GM21367 (cell line): ENCODE results near the gene SFN.
"Not testable (repeated sequence)": the region's sequence is repeated elsewhere in the genome, so short reads cannot be mapped to it uniquely, and the experiment has no call there.

Source experiments
- ATAC-seq: cut with Tn5 transposase; IDR thresholded peaks from one replicate; pipeline ENCODE4 v1.9.1; 2021; ENCODE audit not compliant: unreplicated experiment

Gene SFN

DNA sequence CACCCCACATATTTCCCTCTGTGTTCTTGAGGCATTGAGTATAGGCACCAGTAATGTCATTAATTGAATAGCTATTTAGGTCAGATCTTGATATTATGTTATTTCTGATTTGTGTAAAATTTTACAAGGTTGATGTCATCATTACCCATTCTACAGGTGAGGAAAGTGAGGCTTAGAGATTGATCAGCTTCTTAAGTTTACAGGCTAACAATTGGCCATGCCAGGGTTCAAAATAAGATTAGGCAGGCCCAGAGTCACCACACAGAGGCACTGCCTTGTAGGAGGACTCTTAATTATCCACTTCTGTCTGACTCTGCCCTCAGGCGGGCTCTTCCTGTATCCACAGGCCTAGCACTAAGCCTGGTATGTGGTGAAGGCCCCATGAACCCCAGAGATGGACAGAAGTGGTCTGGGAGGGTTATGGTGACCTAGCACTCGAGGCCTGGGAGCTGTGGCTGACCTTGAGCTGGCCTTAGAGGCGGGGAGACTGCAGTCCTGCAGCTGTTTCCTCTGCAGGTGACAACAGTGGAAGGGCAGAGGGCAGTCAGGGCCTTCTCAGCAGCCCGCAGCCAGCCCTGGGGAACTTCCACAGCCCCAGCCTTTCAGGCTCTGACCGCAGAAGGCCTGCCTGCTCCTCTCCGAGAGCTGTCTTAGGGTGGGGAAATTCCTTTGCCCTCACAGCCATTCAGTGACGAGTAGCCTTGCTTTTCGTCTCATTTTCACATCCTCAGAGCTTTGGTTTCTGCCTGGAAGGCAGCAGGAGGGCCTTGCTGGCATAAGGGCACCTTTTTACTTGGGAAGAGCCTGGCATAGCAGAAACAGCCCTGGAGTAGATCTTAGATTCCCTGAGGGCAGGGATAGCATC lies 24.2 kb upstream of the SFN start:
- peak; percentile 76 for ATAC-seq

DNA sequence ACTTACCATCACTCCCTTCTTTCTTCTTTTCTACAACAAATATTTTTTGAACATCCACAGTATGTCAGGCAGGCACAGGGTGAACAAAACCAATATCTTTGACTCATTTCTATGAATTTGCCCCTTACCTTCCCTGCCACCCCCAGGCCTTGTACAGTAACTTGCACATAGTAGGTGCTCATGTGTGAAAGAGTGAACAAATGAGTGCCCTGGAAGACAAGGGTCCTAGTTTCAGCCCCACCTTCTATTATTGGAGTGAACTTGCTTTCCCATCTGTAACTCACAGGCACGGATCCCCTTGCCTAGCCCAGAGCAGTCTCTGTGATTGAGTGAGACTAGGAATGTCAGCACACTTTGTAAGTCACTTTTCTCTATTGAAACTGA lies 23.6 kb upstream of the SFN start:
- no peak for ATAC-seq

GRCh38 chr1:26839779-26840178 lies 23.2 kb upstream of the SFN start:
- no peak for ATAC-seq

DNA sequence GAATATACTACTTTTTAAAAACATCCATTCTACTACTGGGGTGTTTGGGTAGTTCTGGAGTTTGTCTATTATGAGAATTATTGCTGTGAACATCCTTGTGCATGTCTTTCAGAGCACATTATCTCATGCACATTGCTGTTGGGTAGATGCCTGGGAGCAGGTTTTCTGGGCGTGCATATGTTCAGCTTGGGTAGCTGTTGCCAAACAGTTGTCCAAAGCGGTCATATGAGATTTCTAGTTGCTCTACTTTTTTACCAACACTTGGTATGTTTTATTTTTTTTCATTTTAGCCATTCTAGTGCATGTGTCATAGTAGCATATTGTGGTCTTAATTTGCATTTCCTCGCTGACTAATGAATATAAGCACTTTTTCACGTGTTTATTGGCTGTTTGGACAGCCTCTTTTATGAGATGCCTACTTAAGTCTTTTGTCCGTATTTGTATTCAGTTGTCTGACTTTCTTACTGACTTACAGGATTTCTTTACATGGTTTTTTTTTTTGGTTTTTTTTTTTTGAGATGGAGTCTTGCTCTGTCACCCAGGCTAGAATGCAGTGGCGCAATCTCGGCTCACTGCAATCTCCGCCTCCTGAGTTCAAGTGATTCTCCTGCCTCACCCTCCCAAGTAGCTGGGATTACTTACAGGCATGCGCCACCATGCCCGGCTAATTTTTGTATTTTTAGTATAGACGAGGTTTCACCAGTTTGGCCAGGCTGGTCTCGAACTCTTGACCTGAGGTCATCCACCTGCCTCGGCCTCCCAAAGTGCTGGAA lies 18.3 kb upstream of the SFN start:
- no peak for ATAC-seq

DNA sequence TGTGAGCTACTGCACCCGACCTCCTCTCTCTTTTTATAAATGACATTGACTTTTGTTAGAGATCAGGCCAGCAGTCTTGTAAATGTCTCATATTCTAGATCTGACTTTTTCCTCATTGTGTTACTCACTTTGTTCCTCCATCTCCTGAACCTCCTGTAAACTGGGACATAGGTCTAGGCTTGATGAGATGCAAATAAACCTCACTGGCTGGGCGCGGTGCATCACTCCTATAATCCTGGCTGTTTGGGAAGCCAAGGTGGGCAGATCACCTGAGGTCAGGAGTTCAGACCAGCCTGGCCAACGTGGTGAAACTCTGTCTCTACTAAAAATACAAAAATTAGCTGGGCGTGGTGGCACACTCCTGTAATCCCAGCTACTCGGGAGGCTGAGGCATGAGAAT lies 15.1 kb upstream of the SFN start:
- not testable (repeated sequence) for ATAC-seq

- no peak for ATAC-seq
Measured at GRCh38 chr1:26848499-26848898, 14.4 kb upstream of the SFN start.

DNA sequence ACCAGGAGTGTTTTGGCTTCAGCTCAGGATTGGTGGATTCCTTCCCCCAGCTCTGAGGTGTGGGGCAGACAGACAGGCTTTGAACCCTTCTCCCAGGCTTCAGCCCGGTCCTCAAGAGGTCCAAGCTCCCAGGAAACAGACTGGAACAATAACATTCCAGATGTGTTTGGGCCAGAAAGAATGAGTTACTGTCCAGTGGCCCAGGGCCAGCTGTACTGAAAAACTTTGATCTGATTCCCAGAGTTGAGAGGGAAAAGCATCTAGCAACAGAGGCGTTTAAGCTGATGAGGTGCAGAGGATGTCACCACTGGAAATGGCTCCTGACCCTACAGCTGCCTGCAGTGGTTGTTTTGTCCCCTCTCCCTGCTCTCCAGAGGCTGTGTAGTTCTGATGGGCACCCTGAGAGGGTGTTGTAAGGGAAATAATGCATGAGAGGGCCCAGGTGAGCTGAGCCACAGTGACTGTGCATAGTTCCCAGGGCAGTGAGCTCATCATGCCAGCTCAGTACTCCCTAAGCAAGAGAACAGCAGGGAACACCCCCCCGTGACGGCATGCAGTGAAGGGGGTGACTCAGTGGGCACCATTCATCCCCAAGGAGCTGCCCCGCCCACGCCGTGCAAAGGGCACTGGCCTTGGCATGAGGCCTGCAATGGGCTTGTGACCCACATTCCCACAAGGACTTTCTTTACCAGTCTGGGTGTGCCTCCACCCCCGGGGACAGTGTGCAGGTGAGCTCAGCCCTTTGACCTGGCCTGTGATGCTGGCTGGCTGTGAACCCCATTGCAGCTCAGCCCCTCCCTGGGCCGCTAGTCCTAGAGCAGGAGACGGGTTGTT lies 13.8 kb upstream of the SFN start:
- no peak for ATAC-seq

- no peak for ATAC-seq
Measured at GRCh38 chr1:26851106-26851684, 11.8 kb upstream of the SFN start.

DNA sequence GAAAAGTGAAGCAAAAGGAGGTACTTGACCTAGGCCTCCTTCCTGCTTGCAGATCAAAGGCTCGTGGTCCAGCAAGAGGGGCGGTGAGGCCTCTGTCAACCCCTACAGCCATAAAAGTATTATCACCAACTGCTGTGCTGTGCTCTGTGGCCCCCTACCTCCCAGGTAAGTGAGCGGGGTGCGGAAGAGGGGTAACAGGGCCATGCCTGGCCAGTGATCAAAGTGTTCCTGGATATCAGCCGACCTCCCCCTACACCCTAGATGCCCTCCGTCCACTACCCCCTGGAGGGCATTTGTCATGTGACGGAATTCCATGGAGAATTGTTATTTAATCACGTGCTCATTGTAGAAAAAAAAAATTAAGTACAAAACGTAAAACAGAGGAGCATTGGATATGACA lies 10.2 kb upstream of the SFN start:
- no peak for ATAC-seq

- no peak for ATAC-seq
Measured at GRCh38 chr1:26853156-26853555, 9.8 kb upstream of the SFN start.

DNA sequence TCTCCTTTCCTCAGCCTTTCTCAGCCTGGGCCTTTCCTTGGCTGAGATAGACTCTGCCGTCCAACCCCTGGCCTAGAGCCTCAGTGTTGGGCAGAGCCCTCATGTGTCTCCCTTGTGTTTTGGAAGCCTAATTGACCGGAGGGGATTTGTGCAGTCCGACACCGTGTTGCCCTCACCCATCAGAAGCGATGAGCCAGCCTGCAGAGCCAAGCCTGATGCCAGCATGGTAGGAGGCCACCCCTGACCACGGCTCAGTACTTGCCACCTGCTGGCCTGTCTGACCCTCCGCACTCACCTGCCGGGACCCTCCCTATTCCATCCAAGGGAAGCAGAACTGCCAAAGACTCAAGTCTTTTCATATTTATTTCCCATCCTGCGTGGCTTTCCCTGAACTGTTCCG lies 9.3 kb upstream of the SFN start:
- ATAC-seq, result no peak

DNA sequence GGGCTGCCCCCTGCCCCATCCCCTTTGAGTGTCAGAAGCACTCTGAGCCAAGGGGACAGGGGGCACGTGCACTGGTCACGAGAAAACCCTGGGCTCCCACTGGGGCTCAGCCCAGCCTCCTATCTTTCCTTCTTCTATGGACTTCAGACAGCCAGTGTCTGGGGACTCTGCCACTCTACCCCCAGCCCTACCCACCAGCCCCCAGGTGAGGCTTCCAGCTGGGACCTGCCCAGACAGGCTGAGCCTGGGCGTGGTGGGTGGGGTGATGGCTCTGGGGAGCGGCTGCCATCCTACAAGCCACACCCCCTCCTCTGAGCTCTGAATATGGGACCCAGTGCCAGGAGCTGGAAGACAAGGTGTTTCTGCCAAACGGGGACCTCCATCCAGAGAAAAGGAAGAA lies 8.0 kb upstream of the SFN start:
- no peak for ATAC-seq

DNA sequence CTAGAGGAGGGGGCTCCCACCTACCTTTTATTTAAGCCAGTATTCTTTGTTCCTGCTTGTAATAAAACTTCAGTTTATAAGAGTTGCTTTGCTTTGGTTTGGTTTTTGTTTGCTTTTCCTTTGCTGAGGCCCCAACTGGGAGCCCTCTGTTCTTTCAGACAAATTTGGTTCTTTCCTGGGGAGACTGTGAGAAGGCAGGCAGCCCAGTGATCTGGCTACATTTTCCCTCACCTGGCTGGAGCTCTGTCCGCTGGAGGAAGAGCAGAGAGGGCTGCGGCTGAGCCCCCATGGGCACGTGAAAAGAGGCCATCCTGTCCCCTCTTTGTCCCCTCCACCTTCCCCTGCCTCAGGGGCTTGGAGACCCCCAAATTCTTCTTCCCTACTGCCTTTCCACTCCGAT lies 7.3 kb upstream of the SFN start:
- ATAC-seq, result no peak

DNA sequence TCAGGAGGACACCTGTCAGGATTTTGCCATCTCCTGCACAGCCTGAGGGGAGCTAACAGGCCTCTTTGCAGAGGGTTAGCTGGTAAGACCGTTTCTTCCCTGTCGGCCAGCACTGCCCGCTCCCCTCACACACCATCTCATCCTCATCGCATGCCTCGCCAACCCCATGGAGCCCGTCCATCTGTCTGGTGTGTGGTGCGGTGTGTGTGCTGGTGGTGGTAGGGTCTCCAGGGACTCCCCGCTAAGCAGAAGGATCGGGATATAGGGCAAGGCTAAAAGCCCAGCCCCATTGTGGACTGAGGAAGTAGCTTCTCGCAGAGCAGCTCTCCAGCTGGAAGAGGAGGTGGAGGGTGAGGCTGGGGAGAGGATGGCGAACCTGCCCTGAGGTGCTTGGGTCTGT lies 6.8 kb upstream of the SFN start:
- ATAC-seq, result no peak

- ATAC-seq, result no peak
Measured at GRCh38 chr1:26856604-26857469, 6.1 kb upstream of the SFN start.

GRCh38 chr1:26857473-26858060 lies 5.4 kb upstream of the SFN start:
- no peak for ATAC-seq

DNA sequence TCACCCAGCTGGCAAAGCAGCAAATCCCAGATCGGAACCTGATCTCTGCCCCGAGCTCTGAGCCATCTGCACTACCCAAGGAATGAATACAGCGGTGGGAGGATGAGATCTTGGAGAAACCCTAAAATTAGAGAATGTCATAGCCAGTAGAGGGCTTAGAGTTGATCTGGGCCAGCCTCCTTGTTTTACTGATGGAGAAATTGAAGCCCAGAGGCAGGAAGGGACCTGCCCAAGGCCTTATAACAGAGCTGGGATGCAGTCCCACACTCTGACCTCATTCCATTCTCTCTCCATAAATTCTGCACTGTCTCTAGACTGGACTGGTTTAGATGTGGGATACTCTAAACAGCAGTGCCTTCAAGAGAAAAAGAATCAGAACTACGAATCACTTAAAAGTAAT lies 4.8 kb upstream of the SFN start:
- ATAC-seq, result no peak

- ATAC-seq, result no peak
Measured at GRCh38 chr1:26858891-26859640, 3.9 kb upstream of the SFN start.

- ATAC-seq, result no peak
Measured at GRCh38 chr1:26861286-26861701, 1.7 kb upstream of the SFN start.
